ENCODE data around the gene LETMD1. TPM values are rescaled to one million over a fixed set of nuclear protein-coding genes. Genes with fewer than 3 reads are reported as not detected.

The LETMD1 gene
- total and polyA plus RNA-seq, 2 of the 13 experiments (the other 11 are each of a cell fraction or from before 2014, with no cell fraction given), result 43.3 to 87.7 TPM

GRCh38 chr12:51005030-51005429 is 43.1 kb upstream of the LETMD1 start:
- H3K4me2 ChIP-seq (ENCODE audit: low read depth, low read length), result no peak overlapping the region
- no peak overlapping the region for H2AFZ ChIP-seq (ENCODE audit: low read length)
- intact Hi-C loops (cut with micrococcal nuclease; ENCODE audit: unreplicated experiment) (no loop called here), in situ Hi-C loops (cut with HindIII; ENCODE audit: extremely low pct_ligation_motif_present, low pct_unique_long_range_greater_than_20kb) (no loop called here)
- DNase-seq (ENCODE audit: low spot score) (no peak), FAIRE-seq (no peak), ATAC-seq (no peak)
- no peak overlapping the region for H3K4me3 ChIP-seq (replicated peaks in 1 of 3; ENCODE audit: insufficient read depth in 1 of 3, low read depth in 2 of 3, low read length in 3 of 3)
- H3K36me3 ChIP-seq (replicated peaks in 1 of 2; ENCODE audit: control insufficient read depth in 1 of 2, insufficient read depth in 2 of 2, low read length in 2 of 2), result peaks cover 9 to 39% of the 10 kb centered on the region in 2 experiments; a peak in 4 of 5 replicates
- H3K9me3 ChIP-seq (ENCODE audit: low read length), result no peaks in the 10 kb centered on the region
- H3K4me1 ChIP-seq (ENCODE audit: insufficient read depth, low read length), result no peaks in the 10 kb centered on the region
- H3K27ac ChIP-seq (ENCODE audit: extremely low read length, insufficient read depth, low read length), result no peak overlapping the region
- no peaks in the 10 kb centered on the region for H4K20me1 ChIP-seq (ENCODE audit: insufficient read depth, low read length)
- POLR2A ChIA-PET, result interaction anchor here (1.2 kb wide), 1 partner anchor 78 kb away, joined by 3 read pairs; the partner anchor contains the start of gene CSRNP2
- peaks cover 9% of the 10 kb centered on the region for H3K79me2 ChIP-seq (ENCODE audit: insufficient read depth, low read length)
- CTCF ChIA-PET (ENCODE audit: low intra/inter-chr PET ratio, low total read pairs), result no interaction called here
- H3K9ac ChIP-seq (ENCODE audit: insufficient read depth, low read depth, low read length), result no peak overlapping the region
- WGBS (ENCODE audit: low lambda C conversion rate), result 96% methylated on average over 3 of the region's 3 CpGs
- no TSS peak for BruUV-seq (replicated peaks)
- H3K27me3 ChIP-seq (ENCODE audit: control insufficient read depth in 1 of 2, insufficient read depth in 2 of 2, low read length in 2 of 2), result no peaks in the 10 kb centered on the region
- TF ChIP-seq ZSCAN31 (CRISPR knock-in tag; IDR thresholded peaks at IDR 0.05; ENCODE audit: low read depth) (no peak), THAP9 (CRISPR knock-in tag; IDR thresholded peaks at IDR 0.05; ENCODE audit: borderline replicate concordance) (no peak), SMAD3 (CRISPR knock-in tag; IDR thresholded peaks at IDR 0.05) (no peak), ZBTB37 (CRISPR knock-in tag; IDR thresholded peaks at IDR 0.05) (no peak), ZNF496 (CRISPR knock-in tag; IDR thresholded peaks at IDR 0.05; ENCODE audit: insufficient replicate concordance) (no peak), CBX1 (IDR thresholded peaks at IDR 0.05; ENCODE audit: low read depth) (no peak), ZBTB42 (CRISPR knock-in tag; IDR thresholded peaks at IDR 0.05) (no peak), HNRNPK (IDR thresholded peaks at IDR 0.05; ENCODE audit: low read depth, low read length, poor library complexity, severe bottlenecking) (no peak), ZBTB33 (CRISPR knock-in tag; IDR thresholded peaks at IDR 0.05) (no peak), ZNF260 (CRISPR knock-in tag; IDR thresholded peaks at IDR 0.05; ENCODE audit: borderline replicate concordance, low read depth) (no peak), ZNF382 (CRISPR knock-in tag; IDR thresholded peaks at IDR 0.05; ENCODE audit: borderline replicate concordance) (no peak), ZNF235 (CRISPR knock-in tag; IDR thresholded peaks at IDR 0.05; ENCODE audit: borderline replicate concordance) (no peak), ZNF609 (CRISPR knock-in tag; IDR thresholded peaks at IDR 0.05; ENCODE audit: borderline replicate concordance) (no peak)
